Activated CD8-positive, alpha-beta memory T cell treated with anti-CD3 and anti-CD28 coated beads for 1 hour (primary cell): ENCODE results near the gene LRP6.

Experiments used
- DNase-seq, 2 donors: peaks; one replicate each; pipeline ENCODE4 v3.0.0-alpha.2; 2020; ENCODE audit warnings: low read depth in 1 of 2; ENCODE audit errors: extremely low read depth in 1 of 2

Gene LRP6

GRCh38 chr12:12216349-12217017 is 50.4 kb downstream of the LRP6 start:
- DNase-seq, result no peak

- no peak for DNase-seq
Observed at GRCh38 chr12:12214635-12215131, 52.2 kb downstream of the LRP6 start.

GRCh38 chr12:12214201-12214600 is 52.6 kb downstream of the LRP6 start:
- DNase-seq, result no peak

GRCh38 chr12:12212769-12213168 is 54.1 kb downstream of the LRP6 start:
- no peak for DNase-seq

- DNase-seq, result no peak
Observed at GRCh38 chr12:12210983-12211382, 55.9 kb downstream of the LRP6 start.

GRCh38 chr12:12210416-12210815 is 56.4 kb downstream of the LRP6 start:
- DNase-seq, result no peak

- no peak for DNase-seq
Observed at GRCh38 chr12:12209675-12210074, 57.2 kb downstream of the LRP6 start.

- no peak for DNase-seq
Observed at GRCh38 chr12:12209043-12209442, 57.8 kb downstream of the LRP6 start.

GRCh38 chr12:12207746-12208145 is 59.1 kb downstream of the LRP6 start:
- DNase-seq, result no peak

- no peak for DNase-seq
Observed at GRCh38 chr12:12206776-12207388, 60.0 kb downstream of the LRP6 start.

GRCh38 chr12:12202747-12203146 is 64.1 kb downstream of the LRP6 start:
- no peak for DNase-seq

GRCh38 chr12:12202105-12202504 is 64.7 kb downstream of the LRP6 start:
- DNase-seq, result no peak

- DNase-seq, result no peak
Observed at GRCh38 chr12:12201274-12201758, 65.5 kb downstream of the LRP6 start.

GRCh38 chr12:12200363-12200762 is 66.5 kb downstream of the LRP6 start:
- DNase-seq, result no peak

- DNase-seq, result no peak
Observed at GRCh38 chr12:12198124-12198523, 68.7 kb downstream of the LRP6 start.

- DNase-seq, result no peak
Observed at GRCh38 chr12:12197128-12197527, 69.7 kb downstream of the LRP6 start.

GRCh38 chr12:12195516-12195915 is 71.3 kb downstream of the LRP6 start:
- DNase-seq, result no peak

GRCh38 chr12:12195081-12195480 is 71.8 kb downstream of the LRP6 start:
- DNase-seq, result no peak

- no peak for DNase-seq
Observed at GRCh38 chr12:12194206-12194605, 72.6 kb downstream of the LRP6 start.

GRCh38 chr12:12191008-12191407 is 75.8 kb downstream of the LRP6 start:
- DNase-seq, result no peak

- DNase-seq, result no peak
Observed at GRCh38 chr12:12190087-12190809, 76.6 kb downstream of the LRP6 start.

- no peak for DNase-seq
Observed at GRCh38 chr12:12185414-12185813, 81.4 kb downstream of the LRP6 start.
